Kasumi-1 (cell line): ENCODE results near the gene ADAMTS6.
A peak's percentile ranks its signal among the peaks of the same experiment; 100 is the strongest.

Experiments
- DNase-seq, 2 experiments: peaks; one replicate each; lab custom pipeline; 2025; lab: John Stamatoyannopoulos, UW

Gene ADAMTS6

DNA sequence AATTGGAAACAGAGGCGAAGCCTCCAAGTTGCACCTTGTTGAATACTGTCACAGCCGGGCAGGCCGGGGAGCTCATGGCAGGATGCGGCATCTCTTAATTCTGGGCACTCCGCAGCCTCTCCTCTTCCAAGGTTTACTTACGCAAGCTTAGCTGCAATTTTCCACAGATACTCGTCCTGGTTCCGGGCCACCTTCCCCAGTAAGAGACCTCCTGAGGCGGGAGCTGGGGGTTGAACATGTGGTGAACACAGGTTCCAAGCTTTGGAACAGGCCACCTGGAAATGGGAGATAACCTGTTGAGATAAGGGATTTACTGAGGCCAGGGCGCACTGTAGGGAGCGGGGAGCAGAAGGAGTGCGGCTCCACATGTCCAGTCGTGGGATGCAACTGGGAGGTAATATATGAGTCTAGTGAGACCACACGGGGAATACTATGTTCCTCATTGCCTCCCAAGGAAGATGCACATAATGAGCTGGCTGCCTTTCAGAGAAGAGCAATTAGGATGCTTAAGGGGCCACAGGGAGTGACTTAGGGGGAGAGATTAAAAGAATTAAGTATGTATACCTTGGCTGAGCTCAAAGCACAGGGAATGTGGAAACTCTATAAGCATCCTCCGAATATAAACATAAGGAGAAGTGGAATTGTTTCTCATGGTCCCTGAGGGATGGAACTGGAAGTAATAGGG lies 377.8 kb downstream of the ADAMTS6 start:
- no peak for DNase-seq

- DNase-seq = peak; percentile 34 to 46
These were observed 378.6 kb downstream of the ADAMTS6 start for GRCh38 chr5:65102976-65103711.

- no peak for DNase-seq
These were observed 379.2 kb downstream of the ADAMTS6 start for GRCh38 chr5:65102371-65102975.

GRCh38 chr5:65101632-65102100 lies 380.1 kb downstream of the ADAMTS6 start:
- DNase-seq = no peak

- DNase-seq = peak; percentile 60 to 65
These were observed 380.6 kb downstream of the ADAMTS6 start for GRCh38 chr5:65100911-65101631.
